Thyroid gland (tissue), 4 donors: Measurements from ENCODE around the gene FAR1.

Source experiments
- CTCF ChIP-seq, 6 experiments: fragments of 200-600 bp in 3 of 6; fragments of 450-650 bp in 3 of 6; sonication (generic) in 3 of 6; IDR thresholded peaks; one replicate each; pipeline ENCODE4 v1.5.1; 2016 to 2019; ENCODE audit warnings: antibody characterized with exemption in 6 of 6, mild to moderate bottlenecking in 2 of 6, inconsistent platforms in 1 of 6, moderate library complexity in 1 of 6
- POLR2A ChIP-seq, 2 donors: fragments of 450-650 bp; IDR thresholded peaks; one replicate each; pipeline ENCODE4 v1.6.1; 2017; ENCODE audit warnings: antibody characterized with exemption in 2 of 2, mild to moderate bottlenecking in 2 of 2, moderate library complexity in 1 of 2

DNA sequence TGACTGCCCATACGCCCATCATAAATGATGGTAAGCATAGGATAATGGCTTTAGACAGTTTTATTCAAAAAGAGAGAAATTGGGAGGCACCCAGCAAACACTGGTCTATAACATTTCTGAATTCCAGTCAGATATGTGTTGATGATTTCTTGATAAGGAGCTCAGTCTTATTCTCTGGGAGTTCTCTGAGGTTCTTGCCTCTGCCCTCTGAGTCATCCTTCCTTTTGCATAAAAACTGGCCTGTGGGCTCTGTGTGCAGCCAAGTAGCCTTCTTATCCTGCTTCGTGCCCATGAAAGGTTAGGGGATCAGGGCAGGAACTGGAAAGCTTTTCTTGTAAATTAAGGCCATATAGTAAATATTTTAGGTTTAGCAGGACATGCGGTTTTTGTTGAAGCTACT is 48.9 kb downstream of the FAR1 start:
- no peak for TF ChIP-seq POLR2A (IDR thresholded peaks at IDR 0.05)
- TF ChIP-seq CTCF (IDR thresholded peaks at IDR 0.05): no peak
